ENCODE results near the gene LRPAP1. TPM values are rescaled to one million over a fixed set of nuclear protein-coding genes. Genes with fewer than 3 reads are reported as not detected.

LRPAP1 gene
- total RNA-seq, 1 experiment from 2014 or later: 110 TPM

GRCh38 chr4:3471886-3472285 is 60.3 kb downstream of the LRPAP1 start:
- Histone ChIP-seq H3K27ac (ENCODE audit: low read length) (no peak overlapping the region), H3K36me3 (ENCODE audit: control insufficient read depth, insufficient read depth, low read length) (no peaks in the 10 kb centered on the region), H3K4me1 (ENCODE audit: control insufficient read depth, insufficient read depth, low read length) (no peaks in the 10 kb centered on the region), H3K27me3 (ENCODE audit: control insufficient read depth, insufficient read depth, low read length) (no peaks in the 10 kb centered on the region), H3K4me3 (ENCODE audit: low read depth in 2 of 2, low read length in 2 of 2) (no peak overlapping the region), H3K9me3 (ENCODE audit: control insufficient read depth, insufficient read depth, low read depth, low read length) (no peaks in the 10 kb centered on the region)
- no TSS peak for BruUV-seq (replicated peaks)
- no peak for DNase-seq (ENCODE audit: low read depth, low spot score)
- no peak for ATAC-seq
- ChIA-PET POLR2A (no interaction called here), CTCF (no interaction called here)
- intact Hi-C loops (cut with micrococcal nuclease; ENCODE audit: unreplicated experiment) (no loop called here), in situ Hi-C loops (cut with HindIII; ENCODE audit: low pct_unique_long_range_greater_than_20kb, low sequenced_read_pairs) (no loop called here)
- TF ChIP-seq CTCF (IDR thresholded peaks at IDR 0.05) (no peak), TCF7L2 (IDR thresholded peaks at IDR 0.05; ENCODE audit: low read depth, low read length) (no peak), POLR2AphosphoS5 (IDR thresholded peaks at IDR 0.05; ENCODE audit: low read depth, low read length) (no peak), SIN3A (IDR thresholded peaks at IDR 0.05; ENCODE audit: borderline replicate concordance, insufficient read depth, low read depth, low read length) (no peak), REST (IDR thresholded peaks at IDR 0.05; ENCODE audit: insufficient read depth in 1 of 2, low read depth in 2 of 2, low read length in 1 of 2) (no peak)

- no TSS peak for BruUV-seq (replicated peaks)
- ChIA-PET POLR2A (no interaction called here), CTCF (interaction anchor here (0.7 kb wide), 1 partner anchor 423 kb away, joined by 3 read pairs; no protein-coding TSS in a partner anchor)
- Histone ChIP-seq H3K27me3 (ENCODE audit: control insufficient read depth, insufficient read depth, low read length) (no peaks in the 10 kb centered on the region), H3K4me3 (ENCODE audit: low read depth in 2 of 2, low read length in 2 of 2) (no peak overlapping the region), H3K36me3 (ENCODE audit: control insufficient read depth, insufficient read depth, low read length) (no peaks in the 10 kb centered on the region), H3K9me3 (ENCODE audit: control insufficient read depth, insufficient read depth, low read depth, low read length) (no peaks in the 10 kb centered on the region), H3K27ac (ENCODE audit: low read length) (no peak overlapping the region), H3K4me1 (ENCODE audit: control insufficient read depth, insufficient read depth, low read length) (no peaks in the 10 kb centered on the region)
- DNase-seq (ENCODE audit: low read depth, low spot score): no peak
- ATAC-seq: no peak
- intact Hi-C loops (cut with micrococcal nuclease; ENCODE audit: unreplicated experiment) (no loop called here), in situ Hi-C loops (cut with HindIII; ENCODE audit: low pct_unique_long_range_greater_than_20kb, low sequenced_read_pairs) (no loop called here)
- TF ChIP-seq SIN3A (IDR thresholded peaks at IDR 0.05; ENCODE audit: borderline replicate concordance, insufficient read depth, low read depth, low read length): no peak
Measured at GRCh38 chr4:3471098-3471760, 61.0 kb downstream of the LRPAP1 start.

Measured in Panc1 (cell line).